ENCODE data around the gene TRABD. TPM values are rescaled to one million over a fixed set of nuclear protein-coding genes. Genes with fewer than 3 reads are reported as not detected.
"Not testable (repeated sequence)": the region's sequence is repeated elsewhere in the genome, so short reads cannot be mapped to it uniquely, and the experiment has no call there.

The TRABD gene, protein sequence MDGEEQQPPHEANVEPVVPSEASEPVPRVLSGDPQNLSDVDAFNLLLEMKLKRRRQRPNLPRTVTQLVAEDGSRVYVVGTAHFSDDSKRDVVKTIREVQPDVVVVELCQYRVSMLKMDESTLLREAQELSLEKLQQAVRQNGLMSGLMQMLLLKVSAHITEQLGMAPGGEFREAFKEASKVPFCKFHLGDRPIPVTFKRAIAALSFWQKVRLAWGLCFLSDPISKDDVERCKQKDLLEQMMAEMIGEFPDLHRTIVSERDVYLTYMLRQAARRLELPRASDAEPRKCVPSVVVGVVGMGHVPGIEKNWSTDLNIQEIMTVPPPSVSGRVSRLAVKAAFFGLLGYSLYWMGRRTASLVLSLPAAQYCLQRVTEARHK
- 24.3 and 25.9 TPM in 2 replicates for total RNA-seq
- long read RNA-seq, result 0 reads

DNA sequence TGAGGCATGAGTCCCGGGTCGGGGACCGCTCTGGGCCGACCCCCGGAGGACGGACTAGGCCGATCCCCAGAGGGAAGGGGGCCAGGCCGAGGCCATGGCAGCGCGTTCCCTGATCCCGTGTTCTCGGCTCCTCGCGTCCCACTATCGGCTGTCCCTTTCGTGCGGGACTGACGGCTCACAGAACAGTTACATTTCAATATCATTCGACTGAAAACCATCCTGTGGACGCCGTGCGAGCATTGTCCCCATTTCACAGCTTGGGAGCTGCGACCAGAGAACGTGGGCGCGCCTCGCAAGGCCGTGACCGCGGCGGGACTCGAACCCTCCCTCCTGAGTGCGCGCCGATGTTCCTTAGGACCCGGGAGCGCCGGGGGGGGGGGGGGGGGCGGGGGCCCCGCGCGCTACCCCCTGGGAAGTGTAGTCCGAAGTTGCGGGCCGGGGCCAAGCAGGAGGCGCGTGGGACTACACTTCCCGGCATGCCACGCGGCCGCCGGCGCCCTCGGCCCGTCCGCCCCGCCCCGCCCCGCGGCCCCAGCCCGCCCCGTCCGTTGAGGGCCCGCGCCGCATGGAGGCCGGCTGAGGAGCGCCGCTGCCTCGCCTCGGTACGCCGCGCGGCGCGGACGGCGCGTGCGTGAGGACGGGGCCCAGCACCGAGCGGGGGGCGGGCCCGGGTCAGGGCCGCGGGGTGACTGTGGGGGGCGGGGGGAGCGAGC lies at the start of gene TRABD:
TRABD (plus strand) TSS at position 539 of the 713 bp plus-strand sequence. CDS start 7,148 bp downstream, outside the sequence.
- peak within 1 kb of the TSS; percentile 84 for H3K27ac Mint-ChIP-seq (ENCODE audit: unreplicated experiment)
- H3K9me3 Mint-ChIP-seq (ENCODE audit: unreplicated experiment), result no peaks in the 10 kb centered on the region
- TF ChIP-seq, protein P1, sequence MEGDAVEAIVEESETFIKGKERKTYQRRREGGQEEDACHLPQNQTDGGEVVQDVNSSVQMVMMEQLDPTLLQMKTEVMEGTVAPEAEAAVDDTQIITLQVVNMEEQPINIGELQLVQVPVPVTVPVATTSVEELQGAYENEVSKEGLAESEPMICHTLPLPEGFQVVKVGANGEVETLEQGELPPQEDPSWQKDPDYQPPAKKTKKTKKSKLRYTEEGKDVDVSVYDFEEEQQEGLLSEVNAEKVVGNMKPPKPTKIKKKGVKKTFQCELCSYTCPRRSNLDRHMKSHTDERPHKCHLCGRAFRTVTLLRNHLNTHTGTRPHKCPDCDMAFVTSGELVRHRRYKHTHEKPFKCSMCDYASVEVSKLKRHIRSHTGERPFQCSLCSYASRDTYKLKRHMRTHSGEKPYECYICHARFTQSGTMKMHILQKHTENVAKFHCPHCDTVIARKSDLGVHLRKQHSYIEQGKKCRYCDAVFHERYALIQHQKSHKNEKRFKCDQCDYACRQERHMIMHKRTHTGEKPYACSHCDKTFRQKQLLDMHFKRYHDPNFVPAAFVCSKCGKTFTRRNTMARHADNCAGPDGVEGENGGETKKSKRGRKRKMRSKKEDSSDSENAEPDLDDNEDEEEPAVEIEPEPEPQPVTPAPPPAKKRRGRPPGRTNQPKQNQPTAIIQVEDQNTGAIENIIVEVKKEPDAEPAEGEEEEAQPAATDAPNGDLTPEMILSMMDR (IDR thresholded peaks at IDR 0.05), result no peak

DNA sequence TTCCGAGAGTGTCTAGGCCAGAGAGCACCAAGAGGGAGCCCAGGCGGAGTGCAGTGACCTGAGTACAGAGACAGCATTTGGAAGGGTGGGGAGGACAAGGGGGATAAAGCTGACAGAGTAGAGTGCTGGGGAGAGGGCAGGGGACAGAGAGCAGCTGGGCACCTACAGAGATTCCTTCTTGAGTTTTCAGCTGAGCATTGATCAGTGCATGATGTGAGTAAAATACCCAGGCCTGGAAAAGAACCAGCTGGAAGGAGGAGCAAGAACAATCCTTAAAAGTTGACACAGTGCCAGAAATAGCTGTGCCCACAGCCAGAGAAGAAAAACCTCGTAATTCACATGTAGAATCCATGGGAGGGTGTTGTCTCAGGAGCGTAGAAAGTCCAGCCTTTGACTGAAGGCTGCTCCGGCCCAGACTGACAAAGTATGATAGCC lies 49.1 kb upstream of the TRABD start:
- H3K27ac Mint-ChIP-seq (ENCODE audit: unreplicated experiment), result no peak overlapping the region
- peaks cover 32% of the 10 kb centered on the region for H3K27me3 Mint-ChIP-seq (ENCODE audit: unreplicated experiment)

More for the DNA sequence above, at the start of gene TRABD:
- H3K4me3 Mint-ChIP-seq (ENCODE audit: unreplicated experiment), result peak within 1 kb of the TSS; percentile 90
- peaks cover 23% of the 10 kb centered on the region for H3K4me1 Mint-ChIP-seq (ENCODE audit: unreplicated experiment)
- no peaks in the 10 kb centered on the region for H3K27me3 Mint-ChIP-seq (ENCODE audit: unreplicated experiment)
- peak; percentile 96 for DNase-seq (ENCODE audit: extremely low spot score, unreplicated experiment)
- H3K36me3 Mint-ChIP-seq (ENCODE audit: unreplicated experiment), result no peaks in the 10 kb centered on the region

DNA sequence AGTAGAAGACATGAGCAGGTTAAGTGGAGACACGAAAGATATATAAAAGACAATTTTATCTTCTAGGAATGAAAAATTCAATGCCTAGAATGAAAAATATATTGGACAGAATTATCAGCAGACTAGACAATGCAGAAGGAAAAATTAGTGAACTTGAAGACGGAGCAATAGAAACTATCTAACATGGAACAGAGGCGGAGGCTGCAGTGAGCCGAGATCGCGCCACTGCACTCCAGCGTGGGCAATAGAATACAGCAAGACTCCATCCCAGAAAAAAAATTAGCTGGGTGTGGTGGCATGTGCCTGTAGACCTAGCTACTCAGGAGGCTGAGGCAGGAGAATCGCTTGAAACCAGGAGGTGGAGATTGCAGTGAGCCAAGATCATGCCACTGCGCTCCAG lies 48.4 kb upstream of the TRABD start:
- not testable (repeated sequence) for H3K4me3 Mint-ChIP-seq (ENCODE audit: unreplicated experiment); H3K27ac Mint-ChIP-seq (ENCODE audit: unreplicated experiment); DNase-seq (ENCODE audit: extremely low spot score, unreplicated experiment); H3K36me3 Mint-ChIP-seq (ENCODE audit: unreplicated experiment); H3K9me3 Mint-ChIP-seq (ENCODE audit: unreplicated experiment)
- H3K4me1 Mint-ChIP-seq (ENCODE audit: unreplicated experiment), result peaks cover 14% of the 10 kb centered on the region
- H3K27me3 Mint-ChIP-seq (ENCODE audit: unreplicated experiment), result peaks cover 37% of the 10 kb centered on the region

More for the DNA sequence above, 49.1 kb upstream of the TRABD start:
- TF ChIP-seq, protein P1 (IDR thresholded peaks at IDR 0.05), result no peak
- Mint-ChIP-seq H3K4me1 (ENCODE audit: unreplicated experiment) (peaks cover 8% of the 10 kb centered on the region), H3K9me3 (ENCODE audit: unreplicated experiment) (no peaks in the 10 kb centered on the region), H3K4me3 (ENCODE audit: unreplicated experiment) (no peak overlapping the region), H3K36me3 (ENCODE audit: unreplicated experiment) (no peaks in the 10 kb centered on the region)
- no peak for DNase-seq (ENCODE audit: extremely low spot score, unreplicated experiment)

DNA sequence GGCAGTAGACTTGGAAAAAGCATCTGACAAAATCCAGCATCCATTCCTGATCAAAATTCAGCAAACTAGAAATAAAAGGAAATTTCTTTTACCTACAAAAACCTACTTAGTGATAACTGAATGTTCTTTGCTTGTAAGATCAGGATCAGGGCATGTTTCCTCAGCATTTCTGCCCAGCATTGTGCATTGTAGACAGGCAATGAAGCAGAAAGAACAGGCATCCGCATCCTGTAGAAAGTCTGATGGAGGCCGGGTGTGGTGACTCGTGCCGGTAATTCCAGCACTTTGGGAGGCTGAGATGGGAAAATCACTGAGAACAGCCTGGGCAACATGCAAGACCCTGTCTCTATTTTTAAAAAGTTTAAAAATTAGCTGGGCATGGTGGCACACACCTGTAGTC lies 47.7 kb upstream of the TRABD start:
- DNase-seq (ENCODE audit: extremely low spot score, unreplicated experiment), result no peak
- H3K27me3 Mint-ChIP-seq (ENCODE audit: unreplicated experiment), result peaks cover 42% of the 10 kb centered on the region
- no peaks in the 10 kb centered on the region for H3K36me3 Mint-ChIP-seq (ENCODE audit: unreplicated experiment)
- no peak overlapping the region for H3K4me3 Mint-ChIP-seq (ENCODE audit: unreplicated experiment)
- H3K27ac Mint-ChIP-seq (ENCODE audit: unreplicated experiment), result no peak overlapping the region
- H3K4me1 Mint-ChIP-seq (ENCODE audit: unreplicated experiment), result peaks cover 17% of the 10 kb centered on the region
- no peaks in the 10 kb centered on the region for H3K9me3 Mint-ChIP-seq (ENCODE audit: unreplicated experiment)
- TF ChIP-seq, protein P1 (IDR thresholded peaks at IDR 0.05), result no peak

DNA sequence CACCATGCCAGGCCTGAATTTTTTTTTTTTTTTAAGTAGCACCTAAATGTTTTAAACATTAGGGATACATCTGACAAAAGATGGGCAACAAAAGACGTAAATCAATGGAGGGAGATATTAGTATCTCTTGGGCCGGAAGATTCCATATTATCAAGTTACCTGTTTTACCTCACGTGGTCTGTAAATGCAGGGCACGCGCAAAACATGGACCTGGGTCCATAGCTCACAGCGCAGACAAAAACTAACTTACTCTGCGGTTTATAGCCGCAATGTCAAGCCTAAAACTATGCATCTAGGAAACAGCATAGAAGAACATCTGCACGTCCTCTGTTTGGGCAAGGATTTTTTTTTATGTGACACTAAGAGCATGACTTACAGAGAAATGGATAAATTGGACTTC lies 46.7 kb upstream of the TRABD start:
- H3K27me3 Mint-ChIP-seq (ENCODE audit: unreplicated experiment), result peaks cover 48% of the 10 kb centered on the region
- H3K36me3 Mint-ChIP-seq (ENCODE audit: unreplicated experiment), result no peaks in the 10 kb centered on the region
- no peak overlapping the region for H3K4me3 Mint-ChIP-seq (ENCODE audit: unreplicated experiment)
- H3K4me1 Mint-ChIP-seq (ENCODE audit: unreplicated experiment), result peaks cover 18% of the 10 kb centered on the region
- TF ChIP-seq, protein P1 (IDR thresholded peaks at IDR 0.05), result no peak
- no peak overlapping the region for H3K27ac Mint-ChIP-seq (ENCODE audit: unreplicated experiment)
- H3K9me3 Mint-ChIP-seq (ENCODE audit: unreplicated experiment), result no peaks in the 10 kb centered on the region
- no peak for DNase-seq (ENCODE audit: extremely low spot score, unreplicated experiment)
